PC-9 (cell line): ENCODE measurements around the gene TBC1D16. TPM values are rescaled to one million over a fixed set of nuclear protein-coding genes. Genes with fewer than 3 reads are reported as not detected.

ENCODE experiments used
- BruUV-seq: library from RNA; stranded (reverse); fragments of 400-500 nt; replicated peaks from 2 replicates; lab custom pipeline; 2021; lab: Mats Ljungman, UMichigan
- CTCF ChIA-PET: fragments of 300-600 bp; sonication (Branson Sonifier 250); formaldehyde crosslinking; loops from one replicate; lab custom pipeline; 2022; ENCODE audit warnings: antibody characterized with exemption; lab: Charles Lee
- POLR2A ChIA-PET: fragments of 300-600 bp; sonication (Branson Sonifier 250); formaldehyde crosslinking; loops from one replicate; lab custom pipeline; 2022; ENCODE audit warnings: antibody characterized with exemption; ENCODE audit not compliant: unreplicated experiment; lab: Charles Lee
- DNase-seq, 2 experiments: peaks; one replicate each; pipeline versions ENCODE4 v3.0.0 to v3.0.0-alpha.2; 2015 to 2022; ENCODE audit warnings: mixed read lengths in 1 of 2
- H2AFZ ChIP-seq: fragments of 200-600 bp; sonication (generic); 2 replicates; pipeline ENCODE4 v1.8.1; 2017; ENCODE audit warnings: antibody characterized with exemption
- H3F3A ChIP-seq: fragments of 200-600 bp; sonication (generic); 2 replicates; pipeline ENCODE4 v1.8.1; 2017; ENCODE audit warnings: antibody characterized with exemption, mild to moderate bottlenecking, low read depth; ENCODE audit not compliant: insufficient read depth
- H3K27ac ChIP-seq: fragments of 200-600 bp; sonication (generic); 2 replicates; pipeline ENCODE4 v1.6.1; 2016; ENCODE audit warnings: mixed run types
- H3K27me3 ChIP-seq: fragments of 200-600 bp; sonication (generic); 2 replicates; pipeline ENCODE4 v1.6.1; 2016; ENCODE audit warnings: low read depth, mixed run types; ENCODE audit not compliant: insufficient read depth
- H3K36me3 ChIP-seq: fragments of 200-600 bp; sonication (generic); 2 replicates; pipeline ENCODE4 v1.6.1; 2016; ENCODE audit warnings: low read depth, mixed run types
- H3K4me1 ChIP-seq: fragments of 200-600 bp; sonication (generic); replicated peaks from 2 replicates; pipeline ENCODE4 v1.6.1; 2016; ENCODE audit warnings: mixed run types; ENCODE audit not compliant: insufficient read depth
- H3K4me2 ChIP-seq: fragments of 200-600 bp; sonication (generic); 2 replicates; pipeline ENCODE4 v1.6.1; 2017; ENCODE audit warnings: mixed run types
- H3K4me3 ChIP-seq: fragments of 200-600 bp; sonication (generic); 2 replicates; pipeline ENCODE4 v1.6.1; 2016; ENCODE audit warnings: mixed run types
- H3K79me2 ChIP-seq: fragments of 200-600 bp; sonication (generic); 2 replicates; pipeline ENCODE4 v1.6.1; 2017; ENCODE audit warnings: low read depth, mixed run types
- H3K9me2 ChIP-seq: fragments of 200-600 bp; sonication (generic); 2 replicates; pipeline ENCODE4 v1.8.1; 2017; ENCODE audit warnings: mild to moderate bottlenecking; ENCODE audit not compliant: insufficient read depth
- H3K9me3 ChIP-seq: fragments of 200-600 bp; sonication (generic); 2 replicates; pipeline ENCODE4 v1.8.1; 2016; ENCODE audit warnings: low read depth; ENCODE audit not compliant: insufficient read depth
- H4K20me1 ChIP-seq: fragments of 200-600 bp; sonication (generic); 2 replicates; pipeline ENCODE4 v1.8.1; 2017; ENCODE audit not compliant: insufficient read depth
- CTCF ChIP-seq: fragments of 200-600 bp; sonication (generic); conservative IDR thresholded peaks from 2 replicates; pipeline ENCODE4 v1.6.1; 2017; ENCODE audit warnings: mixed run types, antibody characterized with exemption, mild to moderate bottlenecking, moderate library complexity
- EZH2 ChIP-seq: fragments of 200-600 bp; sonication (generic); IDR thresholded peaks from 2 replicates; pipeline ENCODE4 v1.8.0; 2017; ENCODE audit warnings: antibody characterized with exemption, low read depth
- intact Hi-C: fragments of 100-400 bp; cut with micrococcal nuclease; formaldehyde crosslinking; loops from one replicate; pipeline ENCODE4 v1.10.0; 2022; ENCODE audit not compliant: unreplicated experiment
- total RNA-seq: library from RNA; stranded (reverse); gene quantifications from 2 replicates; pipeline ENCODE4 v1.2.3, GENCODE V29; 2021

TBC1D16 gene
- total RNA-seq, 1 experiment from 2014 or later, result 41.7 TPM

- Histone ChIP-seq H4K20me1 (no peaks in the 10 kb centered on the region), H3K79me2 (no peaks in the 10 kb centered on the region), H3F3A (peaks cover 9% of the 10 kb centered on the region; the same call in 1 of the 2 replicates), H3K4me1 (peaks cover 41% of the 10 kb centered on the region), H3K9me3 (no peaks in the 10 kb centered on the region), H2AFZ (no peak overlapping the region), H3K9me2 (no peaks in the 10 kb centered on the region), H3K4me3 (no peak overlapping the region), H3K27me3 (no peaks in the 10 kb centered on the region), H3K4me2 (peak overlapping the region; percentile 55; the same call in 1 of the 2 replicates), H3K36me3 (no peaks in the 10 kb centered on the region), H3K27ac (no peak overlapping the region)
- DNase-seq, result no peak
- no TSS peak for BruUV-seq
- POLR2A ChIA-PET, result interaction anchor here (0.7 kb wide), 1 partner anchor 924 kb away, joined by 14 read pairs; no protein-coding TSS in a partner anchor
- CTCF ChIA-PET, result interaction anchor here (0.6 to 1.3 kb wide), 3 partner anchors 81 to 178 kb away, joined by 3 to 9 read pairs (median 5); partner anchors contain the start of gene CBX4
- intact Hi-C loops, result loop anchor here (5.0 kb wide), 1 partner anchor 72 kb away; no protein-coding TSS in a partner anchor
- no peak for TF ChIP-seq CTCF
- no peak for TF ChIP-seq EZH2
Measured at GRCh38 chr17:79919862-79920720, 115.6 kb downstream of the TBC1D16 start.

- Histone ChIP-seq H3K27ac (no peak overlapping the region), H2AFZ (no peak overlapping the region), H3K4me2 (peak overlapping the region; percentile 55), H3K4me1 (peaks cover 42% of the 10 kb centered on the region), H3K79me2 (no peaks in the 10 kb centered on the region), H3K9me2 (no peaks in the 10 kb centered on the region), H3K4me3 (no peak overlapping the region; the same call in 1 of the 2 replicates), H3K9me3 (no peaks in the 10 kb centered on the region), H3F3A (peaks cover 9% of the 10 kb centered on the region; the same call in 1 of the 2 replicates), H3K27me3 (no peaks in the 10 kb centered on the region), H4K20me1 (no peaks in the 10 kb centered on the region), H3K36me3 (no peaks in the 10 kb centered on the region)
- BruUV-seq, result no TSS peak
- peak; percentile 80 to 97 for DNase-seq
- intact Hi-C loops, result loop anchor here (5.0 kb wide), 1 partner anchor 73 kb away; no protein-coding TSS in a partner anchor
- CTCF ChIA-PET, result interaction anchor here (0.6 to 1.3 kb wide), 7 partner anchors 80 to 477 kb away, joined by 3 to 9 read pairs (median 4); partner anchors contain the start of gene CBX4
- POLR2A ChIA-PET, result interaction anchor here (0.5 to 0.7 kb wide), 2 partner anchors 102 to 923 kb away, joined by 4 to 14 read pairs; no protein-coding TSS in a partner anchor
- TF ChIP-seq CTCF, result no peak
- no peak for TF ChIP-seq EZH2
Measured at GRCh38 chr17:79919164-79919585, 116.5 kb downstream of the TBC1D16 start.

- Histone ChIP-seq H3K4me2 (peak overlapping the region; percentile 55), H3K4me3 (no peak overlapping the region), H3F3A (peaks cover 9% of the 10 kb centered on the region; the same call in 1 of the 2 replicates), H3K9me3 (no peaks in the 10 kb centered on the region), H3K36me3 (no peaks in the 10 kb centered on the region), H3K27ac (no peak overlapping the region), H3K9me2 (no peaks in the 10 kb centered on the region), H3K27me3 (no peaks in the 10 kb centered on the region), H3K4me1 (peaks cover 42% of the 10 kb centered on the region), H4K20me1 (no peaks in the 10 kb centered on the region), H3K79me2 (no peaks in the 10 kb centered on the region), H2AFZ (no peak overlapping the region)
- POLR2A ChIA-PET, result no interaction called here
- intact Hi-C loops, result loop anchor here (5.0 kb wide), 1 partner anchor 74 kb away; no protein-coding TSS in a partner anchor
- no peak for TF ChIP-seq EZH2
- TF ChIP-seq CTCF, result no peak
- CTCF ChIA-PET, result interaction anchor here (0.7 to 1.3 kb wide), 5 partner anchors 79 to 476 kb away, joined by 3 to 9 read pairs (median 4); partner anchors contain the start of gene CBX4
- no peak for DNase-seq
- BruUV-seq, result no TSS peak
Measured at GRCh38 chr17:79918581-79919163, 117.0 kb downstream of the TBC1D16 start.
